HG02642 (cell line): ENCODE measurements around the gene LOXL1.
"Not testable (repeated sequence)": the region's sequence is repeated elsewhere in the genome, so short reads cannot be mapped to it uniquely, and the experiment has no call there.

ENCODE experiments used
- ATAC-seq: cut with Tn5 transposase; IDR thresholded peaks from one replicate; pipeline ENCODE4 v1.9.1; 2021; ENCODE audit warnings: mild to moderate bottlenecking; ENCODE audit not compliant: unreplicated experiment, poor library complexity

LOXL1 gene

DNA sequence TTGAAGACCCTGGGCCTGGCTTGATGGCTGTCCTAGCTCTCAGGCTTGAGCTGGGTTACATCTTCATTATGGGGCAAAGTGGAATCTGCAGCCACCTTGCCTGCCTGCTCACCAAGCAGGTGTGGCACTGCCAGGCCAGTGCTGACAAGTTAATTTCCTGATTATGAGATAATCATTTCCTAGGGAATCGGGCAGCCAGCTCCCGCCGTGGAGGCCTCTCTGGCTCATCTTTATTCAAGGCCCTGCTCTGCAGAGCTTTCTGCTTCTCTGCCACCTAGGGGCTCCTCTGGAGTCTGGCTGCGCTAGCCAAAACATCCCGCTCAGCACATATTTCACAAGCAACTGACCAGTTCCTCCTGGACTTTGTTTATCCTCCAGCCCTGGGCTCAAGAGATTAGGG, 9.9 kb downstream of the LOXL1 start:
- ATAC-seq: no peak

DNA sequence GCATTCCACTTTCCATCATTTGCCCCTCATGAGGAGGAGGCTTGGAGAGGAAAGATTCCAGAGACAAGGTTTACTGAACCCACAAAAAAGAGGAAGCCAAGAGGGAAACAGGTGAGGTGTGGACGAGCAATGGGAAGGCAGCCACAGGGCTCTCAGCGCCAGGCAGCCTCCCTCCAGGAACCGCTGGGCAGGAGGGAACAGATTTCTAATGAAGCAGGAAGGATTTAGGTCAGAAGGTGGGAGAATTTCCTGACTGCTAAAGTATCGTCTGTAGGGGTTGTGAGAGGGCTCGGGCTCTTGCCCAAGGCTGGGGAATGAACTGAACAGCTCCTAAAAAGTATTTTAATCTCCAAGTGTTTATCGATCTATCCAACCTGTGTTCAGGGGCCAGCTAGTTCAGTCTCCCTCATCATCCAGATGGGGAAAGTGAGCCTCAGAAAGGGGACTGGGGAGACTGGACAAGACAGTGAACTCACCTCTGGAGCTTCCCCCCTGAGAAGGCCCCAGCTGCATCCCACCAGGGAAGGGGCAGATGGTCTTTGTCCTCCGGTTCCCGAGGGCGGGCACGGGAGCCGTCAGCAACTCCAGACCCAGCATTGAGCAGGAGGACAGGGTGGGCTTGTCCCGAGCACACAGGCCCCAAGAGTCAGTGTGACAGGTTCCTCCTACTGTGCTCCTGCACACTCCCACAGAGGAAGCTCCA, 10.5 kb downstream of the LOXL1 start:
- ATAC-seq: no peak

DNA sequence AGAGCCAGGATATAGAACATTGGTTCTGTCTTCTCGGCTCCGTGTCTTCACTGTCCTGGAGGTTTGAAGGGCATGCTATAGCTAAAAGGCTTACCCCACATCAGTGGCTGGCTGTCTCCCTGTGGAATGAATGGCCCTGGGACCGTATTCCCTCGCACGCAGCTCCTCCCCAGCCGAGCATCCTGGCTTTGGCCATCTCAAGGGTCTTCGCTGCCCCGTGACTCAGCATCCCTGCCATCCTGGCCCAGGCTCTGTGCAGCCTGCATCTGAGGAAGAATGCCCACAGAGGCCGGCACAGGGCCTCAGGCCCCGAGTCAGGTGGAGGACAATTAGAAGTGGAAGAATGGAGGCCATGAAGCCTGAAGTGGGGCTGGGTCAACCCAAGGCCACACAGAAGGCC, 11.0 kb downstream of the LOXL1 start:
- ATAC-seq: no peak

DNA sequence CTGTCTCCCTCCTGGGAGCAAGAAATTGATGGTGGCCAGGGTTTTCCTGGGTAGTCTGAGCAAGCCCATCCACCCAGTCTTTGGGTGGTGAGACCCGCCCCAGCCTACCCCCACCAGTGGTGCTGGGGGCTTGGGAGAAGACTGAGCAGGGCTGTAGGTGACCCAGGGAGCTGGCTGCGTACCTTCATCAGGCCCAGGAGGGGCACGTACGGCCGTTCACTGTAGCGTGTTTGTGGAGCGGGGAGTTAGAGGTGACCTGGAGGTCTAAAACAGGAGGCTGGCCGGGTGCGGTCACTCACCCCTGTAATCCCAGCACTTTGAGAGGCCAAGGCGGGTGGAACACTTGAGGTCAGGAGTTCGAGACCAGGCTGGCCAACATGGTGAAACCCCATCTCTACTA, 11.5 kb downstream of the LOXL1 start:
- no peak for ATAC-seq

DNA sequence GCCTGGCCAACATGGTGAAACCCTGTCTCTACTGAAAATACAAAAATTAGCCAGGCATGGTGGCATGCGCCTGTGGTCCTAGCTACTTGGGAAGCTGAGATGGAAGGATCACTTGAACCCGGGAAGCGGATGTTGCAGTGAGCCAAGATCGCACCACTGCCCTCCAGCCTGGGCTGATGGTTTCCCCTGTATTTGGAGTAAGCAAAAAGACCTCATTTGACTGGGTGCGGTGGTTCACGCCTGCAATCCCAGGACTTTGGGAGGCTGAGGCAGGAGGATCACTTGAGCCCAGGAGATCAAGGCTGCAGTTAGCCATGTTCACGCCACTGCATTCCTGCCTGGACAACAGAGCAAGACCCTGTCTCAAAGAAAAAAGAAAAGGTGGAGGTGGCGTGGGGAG, 12.3 kb downstream of the LOXL1 start:
- ATAC-seq: not testable (repeated sequence)

DNA sequence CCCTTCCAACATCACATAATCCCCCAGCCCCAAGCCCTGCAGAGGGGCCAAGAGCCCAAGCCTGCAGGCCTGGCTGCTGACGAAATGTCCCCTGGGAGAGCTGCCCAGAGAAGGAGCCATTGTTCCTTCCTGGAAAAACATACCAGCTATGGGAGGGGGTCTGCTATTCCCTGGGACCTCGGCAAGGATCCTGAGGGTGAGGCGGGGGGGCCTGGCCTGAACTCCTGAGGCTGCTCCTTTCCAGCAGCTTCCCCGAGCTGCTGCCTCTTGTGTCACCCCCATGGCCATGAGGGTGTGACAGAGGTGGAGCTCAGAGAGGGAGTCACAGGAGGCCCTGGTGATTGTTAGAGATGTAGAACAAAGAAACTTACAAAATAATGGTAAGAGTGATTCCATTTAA, 12.9 kb downstream of the LOXL1 start:
- ATAC-seq: no peak

DNA sequence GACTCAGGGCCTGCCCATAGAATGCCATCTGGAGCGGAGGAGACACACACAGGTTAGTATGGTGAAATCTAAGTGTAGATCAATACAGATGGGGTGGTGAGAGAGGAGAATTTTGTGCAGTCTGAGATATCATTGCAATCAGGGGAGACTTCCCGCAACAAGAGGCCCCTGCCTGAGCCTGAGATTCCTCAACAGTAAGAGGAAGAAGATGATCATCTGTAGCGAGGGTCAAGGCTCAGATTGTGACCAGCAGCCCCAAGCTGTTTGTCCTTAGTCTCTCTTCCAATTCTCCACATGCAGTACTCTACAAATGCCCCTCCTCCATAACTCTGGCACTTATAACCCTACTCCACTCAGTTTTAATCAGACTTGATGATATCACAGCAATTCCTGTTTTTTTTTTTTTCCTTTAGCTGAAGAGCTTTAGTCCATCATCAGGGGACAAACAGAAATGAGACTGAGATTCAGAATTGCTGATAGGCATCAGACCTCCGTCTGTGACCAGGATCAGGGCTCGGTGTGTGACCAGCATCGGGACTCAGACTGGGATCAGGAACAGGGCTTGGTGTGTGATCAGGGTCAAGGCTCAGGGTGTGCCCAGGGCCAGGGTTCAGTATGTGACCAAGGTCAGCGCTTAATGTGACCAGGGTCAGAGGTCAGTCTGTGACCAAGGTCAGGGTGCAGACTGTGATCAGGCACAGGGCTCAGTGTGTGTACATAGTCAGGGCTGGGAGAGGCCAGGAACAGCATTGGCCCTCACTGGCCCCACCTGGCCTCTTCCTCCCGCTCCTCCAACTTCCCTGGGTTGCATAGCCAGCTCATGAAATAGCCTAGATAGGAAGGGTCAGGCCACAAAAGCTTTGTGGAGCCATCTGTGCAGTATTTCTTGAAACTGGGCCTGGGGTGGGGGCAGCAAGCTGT, 14.1 kb downstream of the LOXL1 start:
- no peak for ATAC-seq

DNA sequence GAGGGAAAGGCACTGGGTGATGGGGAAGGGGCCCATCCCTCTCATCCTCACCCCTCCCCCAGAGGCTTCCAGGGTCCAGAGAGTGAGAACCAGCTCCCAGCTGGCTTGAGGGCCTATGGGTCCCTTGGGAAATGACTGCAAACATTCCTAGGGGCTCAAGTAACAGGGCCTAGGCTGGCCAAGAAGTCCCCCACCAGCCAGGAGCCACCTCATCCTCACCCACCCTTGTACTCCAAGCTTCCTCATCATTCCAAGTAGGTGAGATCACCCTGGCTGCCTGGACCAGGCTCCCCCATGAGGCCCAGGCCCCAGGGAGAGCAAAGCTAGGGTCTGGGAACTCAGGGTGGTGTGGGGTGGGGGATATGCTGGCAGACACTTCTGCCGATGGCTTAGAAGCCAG, 14.8 kb downstream of the LOXL1 start:
- no peak for ATAC-seq

GRCh38 chr15:73941449-73941848, 15.2 kb downstream of the LOXL1 start:
- no peak for ATAC-seq

DNA sequence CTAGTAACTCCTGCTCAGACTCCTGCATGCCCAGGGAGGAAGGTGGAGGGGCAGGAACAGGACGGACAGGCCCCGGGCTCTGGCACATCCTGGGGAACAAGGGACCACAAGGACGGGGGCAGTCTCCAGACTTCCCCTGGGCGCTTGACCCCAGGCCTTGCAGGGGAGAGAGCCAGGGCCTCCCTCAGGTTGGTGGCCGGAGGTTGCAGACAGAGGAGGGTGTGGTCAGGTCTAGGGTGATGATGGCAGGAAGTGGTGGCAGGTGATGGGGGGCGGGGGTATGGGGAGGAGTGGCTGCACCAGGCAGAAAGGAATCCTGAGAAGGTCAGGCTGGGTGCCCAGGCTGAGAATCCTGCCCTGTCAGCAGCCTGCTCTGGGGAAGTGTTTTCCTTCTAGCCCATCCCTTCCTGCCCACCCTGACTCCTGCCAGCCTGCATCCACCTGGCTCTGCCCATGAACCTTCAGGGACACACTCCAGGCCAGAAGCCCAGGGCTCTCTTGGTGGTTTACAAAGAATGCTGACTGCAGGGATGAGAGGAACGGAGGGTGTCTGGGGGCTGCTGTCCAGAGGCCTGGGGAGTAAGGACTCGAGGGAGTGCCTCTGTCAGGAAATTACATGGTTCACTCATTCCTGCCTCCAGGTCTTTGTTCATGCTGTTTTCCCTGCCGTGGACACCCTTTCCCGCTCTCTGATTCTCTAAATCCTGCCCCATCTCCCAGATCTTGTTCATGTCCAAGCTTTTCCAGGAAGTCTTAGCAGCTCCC, 15.8 kb downstream of the LOXL1 start:
- no peak for ATAC-seq

DNA sequence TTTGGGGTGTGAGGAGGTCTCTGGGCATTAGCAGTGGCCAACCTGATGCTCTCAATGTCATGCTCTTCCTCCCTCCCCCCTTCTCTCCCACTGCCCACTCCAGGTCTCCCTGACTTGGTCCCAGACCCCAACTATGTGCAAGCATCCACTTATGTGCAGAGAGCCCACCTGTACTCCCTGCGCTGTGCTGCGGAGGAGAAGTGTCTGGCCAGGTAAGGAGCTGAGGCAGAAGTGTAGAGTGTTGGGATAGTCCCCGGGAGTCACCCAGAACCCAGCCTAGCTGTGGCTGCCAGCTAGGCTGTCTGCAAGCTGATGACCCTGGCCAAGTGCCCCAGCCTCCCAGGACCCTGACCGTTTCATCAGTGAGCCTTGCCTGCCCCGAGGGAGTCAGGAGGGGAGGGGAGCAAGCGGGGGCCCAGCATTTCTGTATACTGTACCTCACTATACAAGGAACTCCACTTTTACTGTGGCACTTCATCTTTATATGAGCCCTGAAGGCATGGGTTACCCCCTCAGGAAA, 16.5 kb downstream of the LOXL1 start:
- ATAC-seq: no peak

DNA sequence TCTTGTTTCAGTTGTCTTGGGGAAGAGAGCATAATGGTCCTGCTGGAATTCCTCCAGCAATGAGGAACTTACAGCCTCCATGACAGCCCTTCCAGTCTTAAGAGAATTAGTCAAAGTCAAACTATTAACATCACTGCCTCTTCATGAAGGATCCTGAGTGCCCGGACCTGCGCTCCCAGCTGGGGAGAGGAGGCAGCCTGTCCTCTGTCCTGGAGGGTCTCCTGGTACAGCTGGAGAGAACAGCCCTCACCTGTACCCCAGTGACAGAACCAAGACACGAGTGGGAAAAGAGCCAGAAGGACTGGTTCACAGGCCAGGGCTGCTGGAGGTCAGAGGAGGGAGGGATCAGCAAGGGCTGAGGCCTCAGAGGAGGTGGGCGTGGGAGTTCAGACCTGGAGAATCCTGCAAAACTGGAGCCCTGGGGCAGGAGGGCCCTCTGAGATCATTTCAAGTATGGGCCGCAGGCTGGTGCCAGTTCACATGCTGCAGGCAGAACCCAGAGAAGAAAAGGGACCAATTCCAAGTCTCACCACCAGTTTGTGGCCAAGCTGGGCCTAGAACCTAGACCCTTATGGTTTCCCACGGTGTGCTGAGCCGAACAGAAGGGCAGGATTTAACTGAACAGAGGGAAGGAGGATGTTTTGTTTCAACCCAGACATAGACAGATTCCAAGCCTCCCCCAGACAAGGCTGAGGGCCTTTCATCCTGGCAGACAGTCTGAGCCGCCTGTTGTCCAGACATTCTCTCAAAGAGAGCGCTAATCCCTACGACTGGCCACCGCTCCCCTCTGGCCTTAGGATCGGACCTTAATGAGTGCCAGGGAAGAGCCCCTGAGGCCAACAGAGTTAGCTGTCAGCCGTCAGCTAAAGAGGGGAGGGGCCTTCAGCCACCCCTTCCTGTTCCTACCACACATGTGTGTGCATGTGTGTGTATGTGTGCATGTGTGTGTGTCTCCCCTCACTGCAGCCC, 18.2 kb downstream of the LOXL1 start:
- ATAC-seq: no peak

GRCh38 chr15:73945130-73945508, 18.9 kb downstream of the LOXL1 start:
- ATAC-seq: no peak

- no peak for ATAC-seq
These were observed 19.9 kb downstream of the LOXL1 start for GRCh38 chr15:73946046-73946721.

GRCh38 chr15:73946795-73947370, 20.6 kb downstream of the LOXL1 start:
- ATAC-seq: no peak

DNA sequence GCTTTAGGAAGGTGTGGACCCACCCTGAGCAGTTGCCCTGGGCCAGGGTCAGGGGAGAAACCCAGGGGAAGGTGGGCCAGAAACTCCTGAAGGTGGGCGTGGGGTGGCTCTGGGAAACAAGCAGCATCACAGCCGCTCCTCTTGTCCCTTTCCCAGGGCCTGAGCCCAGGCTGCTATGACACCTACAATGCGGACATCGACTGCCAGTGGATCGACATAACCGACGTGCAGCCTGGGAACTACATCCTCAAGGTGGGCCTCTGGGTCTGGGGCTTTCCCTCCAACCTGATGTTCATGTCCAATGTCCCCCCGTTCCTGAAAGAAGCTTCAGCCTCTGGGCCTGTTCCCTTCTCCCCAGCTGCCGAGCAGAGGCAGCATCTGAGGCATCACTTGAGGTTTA, 21.4 kb downstream of the LOXL1 start:
- no peak for ATAC-seq

- ATAC-seq: no peak
These were observed 22.1 kb downstream of the LOXL1 start for GRCh38 chr15:73948396-73948795.

- no peak for ATAC-seq
These were observed 22.7 kb downstream of the LOXL1 start for GRCh38 chr15:73948982-73949381.

DNA sequence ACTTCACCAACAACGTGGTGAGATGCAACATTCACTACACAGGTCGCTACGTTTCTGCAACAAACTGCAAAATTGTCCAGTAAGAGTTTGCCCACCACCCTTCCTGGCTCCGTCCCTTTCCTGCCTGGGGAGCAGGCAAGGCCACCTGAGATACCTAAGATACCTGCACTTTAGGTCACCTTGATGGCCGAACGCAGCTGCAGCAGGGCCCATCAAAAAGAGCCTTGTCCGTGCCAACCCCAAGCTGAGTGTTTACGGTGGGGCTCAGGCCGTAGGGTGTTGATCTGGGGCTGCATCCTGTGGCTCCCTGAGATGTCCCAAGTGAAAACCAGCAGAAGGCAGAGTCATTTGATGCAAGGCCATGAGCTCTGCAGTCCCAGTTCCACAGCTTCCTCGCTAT, 23.2 kb downstream of the LOXL1 start:
- ATAC-seq: no peak
